Stimulated activated naive B cell treated with anti-CD40 and anti-IgM and Interleukin-4, amounts not matched to agents 10 μg/mL and 1 μg/mL and 100 μg/mL, for 72 hours (primary cell): ENCODE results near the gene SETD3.

Experiments used
- ATAC-seq, 2 donors: fragments of 150-1000 bp; cut with Tn5 transposase; replicated peaks; 2 replicates each; pipeline ENCODE4 v1.10.0; 2021; ENCODE audit warnings: moderate library complexity in 1 of 2
- DNase-seq: peaks from one replicate; pipeline ENCODE4 v3.0.0; 2021
- H3K27ac Mint-ChIP-seq: one replicate; pipeline ENCODE4 v1.8.0; 2022; ENCODE audit warnings: mild to moderate bottlenecking, mixed read lengths
- H3K27me3 Mint-ChIP-seq, 2 donors: one replicate each; pipeline ENCODE4 v1.8.0; 2022; ENCODE audit warnings: mixed read lengths in 2 of 2
- H3K36me3 Mint-ChIP-seq, 2 donors: one replicate each; pipeline ENCODE4 v1.8.0; 2022; ENCODE audit warnings: mixed read lengths in 2 of 2, mild to moderate bottlenecking in 1 of 2
- H3K4me1 Mint-ChIP-seq, 2 donors: one replicate each; pipeline ENCODE4 v1.8.0; 2022; ENCODE audit warnings: mixed read lengths in 2 of 2, mild to moderate bottlenecking in 1 of 2
- H3K4me3 Mint-ChIP-seq, 2 donors: one replicate each; pipeline ENCODE4 v1.8.0; 2022; ENCODE audit warnings: mild to moderate bottlenecking in 2 of 2, mixed read lengths in 2 of 2, moderate library complexity in 1 of 2
- H3K9me3 Mint-ChIP-seq, 2 donors: one replicate each; pipeline ENCODE4 v1.8.0; 2022; ENCODE audit warnings: mixed read lengths in 2 of 2, mild to moderate bottlenecking in 1 of 2

The SETD3 gene

DNA sequence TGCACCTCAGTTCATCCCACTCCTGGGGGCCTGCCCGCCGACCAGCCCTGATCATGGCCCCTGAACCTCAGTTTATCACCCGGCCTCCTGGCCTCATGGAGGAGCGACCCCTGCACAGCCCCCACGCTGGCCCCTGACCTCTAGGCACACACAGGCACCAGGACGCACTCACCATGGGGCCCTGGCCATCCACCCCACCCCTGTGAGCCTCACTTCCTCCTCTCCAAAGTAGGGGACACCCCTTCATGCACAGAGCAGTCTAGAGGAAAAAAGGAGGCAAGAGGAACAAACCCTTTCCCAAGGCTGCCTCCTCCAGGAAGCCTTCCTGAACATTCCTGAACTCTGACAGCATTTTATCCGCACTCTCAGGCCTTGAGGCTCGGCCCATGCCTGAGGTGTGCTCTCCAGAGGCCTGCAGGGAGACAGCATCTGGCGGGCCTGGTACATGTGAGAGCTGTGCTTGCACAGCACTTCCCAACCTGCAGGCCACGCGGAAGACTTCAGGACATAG, 40.0 kb upstream of the SETD3 start:
- Mint-ChIP-seq H3K36me3 (no peaks in the 10 kb centered on the region), H3K27ac (no peak overlapping the region), H3K9me3 (no peaks in the 10 kb centered on the region), H3K27me3 (no peaks in the 10 kb centered on the region), H3K4me3 (no peak overlapping the region), H3K4me1 (peaks cover 6 to 8% of the 10 kb centered on the region in 2 donors)
- DNase-seq (no peak), ATAC-seq (no peak)

DNA sequence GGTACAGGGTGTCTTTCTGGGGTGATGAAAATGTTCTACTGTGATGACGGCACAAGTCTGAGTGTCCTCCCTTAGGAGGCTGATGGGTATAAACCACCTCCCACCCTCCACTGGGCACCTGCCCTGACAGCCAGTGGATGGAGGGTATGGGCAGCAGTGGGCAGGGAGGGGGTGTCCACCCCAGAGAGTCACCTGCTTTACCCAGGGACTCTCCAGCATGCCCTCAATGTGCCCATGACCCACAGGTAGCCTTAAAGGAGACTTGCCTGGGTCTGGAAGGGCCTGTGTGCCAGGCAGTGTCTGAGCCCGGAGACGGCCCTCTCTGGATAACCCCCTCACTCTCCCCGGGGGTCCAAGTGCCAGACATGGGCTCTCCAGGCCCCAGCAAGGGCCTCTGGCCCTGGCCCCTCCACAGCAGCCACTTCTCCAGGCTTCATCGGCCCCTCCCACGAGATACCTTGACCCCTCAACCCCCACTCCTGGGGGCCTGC, 39.3 kb upstream of the SETD3 start:
- Mint-ChIP-seq H3K4me3 (no peak overlapping the region), H3K27ac (no peak overlapping the region), H3K9me3 (no peaks in the 10 kb centered on the region), H3K27me3 (no peaks in the 10 kb centered on the region), H3K4me1 (peaks cover 1 to 4% of the 10 kb centered on the region in 2 donors), H3K36me3 (no peaks in the 10 kb centered on the region)
- ATAC-seq (no peak), DNase-seq (no peak)

DNA sequence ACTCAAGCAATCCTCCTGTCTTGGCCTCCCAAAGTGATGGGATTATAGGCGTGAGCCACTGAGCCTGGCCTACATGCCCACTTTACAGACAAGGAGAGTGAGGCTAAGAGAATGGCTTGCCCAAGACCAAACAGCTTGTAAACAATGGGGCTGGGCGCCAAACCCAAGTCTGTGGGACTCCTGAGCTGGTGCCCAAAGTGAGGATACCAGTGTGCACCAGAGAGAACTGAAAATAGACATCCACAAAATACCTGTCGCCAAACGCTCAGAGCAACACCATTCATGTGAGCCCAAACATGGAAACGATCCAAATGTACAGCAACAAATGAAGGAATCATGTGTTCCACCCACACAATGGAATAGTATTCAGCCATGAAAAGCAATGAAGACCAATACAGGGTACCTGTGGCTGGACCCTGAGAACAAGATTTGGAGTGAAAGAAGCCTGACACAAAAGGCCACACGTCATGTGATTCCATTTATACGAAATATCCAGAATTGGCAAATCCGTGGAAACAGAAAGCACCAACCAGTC, 38.8 kb upstream of the SETD3 start:
- ATAC-seq (no peak), DNase-seq (no peak)
- H3K27me3 Mint-ChIP-seq = no peaks in the 10 kb centered on the region

DNA sequence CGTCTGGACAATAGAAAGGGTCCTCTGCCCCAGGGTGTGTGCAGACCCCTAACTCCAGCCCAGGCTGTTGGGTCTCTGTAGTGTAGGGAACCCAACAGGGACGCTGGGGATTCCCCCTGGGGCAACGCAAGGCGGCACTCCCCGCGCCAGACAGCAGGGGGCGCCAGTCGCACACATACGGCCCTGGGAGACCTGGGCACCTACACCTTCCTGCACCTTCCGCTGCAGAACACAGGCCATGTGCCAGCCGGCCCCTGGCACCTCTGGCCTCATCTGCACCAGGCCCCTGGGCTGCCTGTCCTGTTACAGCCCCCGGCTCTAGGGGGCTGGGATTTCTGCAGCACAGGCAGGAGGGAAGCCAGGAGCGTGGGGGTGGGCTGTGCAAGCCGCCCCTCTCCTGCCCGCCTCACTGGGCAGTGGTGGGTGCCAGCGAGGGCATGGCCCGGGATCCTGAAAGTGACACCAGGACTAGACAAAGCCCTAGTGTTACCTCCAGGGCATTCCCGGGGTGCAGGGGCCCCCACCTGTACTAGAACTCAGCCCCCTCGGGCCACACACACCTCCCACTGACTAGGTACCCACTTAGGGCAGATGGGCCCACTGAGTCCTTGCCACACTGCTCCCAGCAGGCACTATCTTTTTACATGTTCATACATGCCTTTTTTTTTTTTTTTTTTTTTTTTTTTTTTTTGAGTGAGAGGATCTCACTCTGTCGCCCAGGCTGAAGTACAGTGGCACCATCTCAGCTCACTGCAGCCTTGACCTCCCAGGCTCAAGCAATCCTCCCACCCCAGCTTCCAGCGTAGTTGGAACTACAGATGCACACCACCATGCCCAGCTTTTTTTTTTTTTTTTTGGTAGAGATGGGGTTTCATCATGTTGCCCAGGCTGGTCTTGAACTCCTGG, 38.0 kb upstream of the SETD3 start:
- DNase-seq (peak; percentile 74), ATAC-seq (peak; percentile 82 to 87)
- H3K4me3 Mint-ChIP-seq = no peak overlapping the region
- no peaks in the 10 kb centered on the region for H3K9me3 Mint-ChIP-seq
- peaks cover 2 to 6% of the 10 kb centered on the region in 2 donors for H3K4me1 Mint-ChIP-seq
- H3K36me3 Mint-ChIP-seq = peaks cover 0 to 5% of the 10 kb centered on the region in 2 donors
- no peak overlapping the region for H3K27ac Mint-ChIP-seq
- H3K27me3 Mint-ChIP-seq = no peaks in the 10 kb centered on the region

More for the DNA sequence above, 38.8 kb upstream of the SETD3 start:
- Mint-ChIP-seq H3K36me3 (peaks cover 0 to 2% of the 10 kb centered on the region in 2 donors), H3K4me3 (no peak overlapping the region), H3K4me1 (peaks cover 1 to 2% of the 10 kb centered on the region in 2 donors), H3K27ac (no peak overlapping the region), H3K9me3 (no peaks in the 10 kb centered on the region)

DNA sequence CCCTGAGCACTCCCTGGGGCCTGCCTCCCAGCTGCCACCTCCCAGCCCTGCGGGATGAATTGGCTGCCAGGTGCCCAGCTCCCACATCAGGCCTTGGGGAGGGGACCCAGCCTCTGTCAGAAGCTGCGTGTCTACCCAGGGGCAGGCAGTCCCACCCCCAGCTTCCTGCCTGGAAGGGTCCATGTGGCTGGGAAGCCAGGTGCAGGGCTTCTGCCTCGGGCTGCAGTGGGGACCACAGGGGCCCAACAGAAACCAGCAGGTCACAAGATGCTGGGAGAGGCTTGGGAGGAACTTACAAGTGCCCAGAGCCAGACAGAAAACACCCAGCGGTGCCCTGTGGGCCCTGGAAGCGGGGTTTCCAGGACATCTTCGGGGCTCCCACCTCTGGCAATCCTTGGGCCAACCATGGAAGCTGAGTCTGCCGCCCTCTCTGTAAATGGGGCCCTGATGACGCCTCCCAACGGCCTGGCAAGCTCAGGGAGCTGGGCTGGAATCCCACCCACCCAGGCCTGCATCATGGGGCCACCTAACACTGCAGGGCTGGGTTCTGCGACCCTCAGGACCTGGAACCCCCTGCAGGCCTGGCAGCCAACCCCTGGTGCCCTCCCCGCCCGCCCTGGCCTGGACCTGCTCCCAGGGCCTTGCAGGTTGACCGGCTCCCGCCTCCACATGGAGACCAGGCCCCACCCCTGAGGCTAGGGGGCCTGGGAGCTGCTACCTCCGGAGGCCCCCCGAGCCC, 37.2 kb upstream of the SETD3 start:
- peaks cover 2 to 6% of the 10 kb centered on the region in 2 donors for H3K4me1 Mint-ChIP-seq
- H3K9me3 Mint-ChIP-seq = no peaks in the 10 kb centered on the region
- H3K4me3 Mint-ChIP-seq = no peak overlapping the region
- no peak overlapping the region for H3K27ac Mint-ChIP-seq
- peaks cover 0 to 5% of the 10 kb centered on the region in 2 donors for H3K36me3 Mint-ChIP-seq
- no peaks in the 10 kb centered on the region for H3K27me3 Mint-ChIP-seq
- DNase-seq (no peak), ATAC-seq (peak in 1 of 2 donors; percentile 2)

DNA sequence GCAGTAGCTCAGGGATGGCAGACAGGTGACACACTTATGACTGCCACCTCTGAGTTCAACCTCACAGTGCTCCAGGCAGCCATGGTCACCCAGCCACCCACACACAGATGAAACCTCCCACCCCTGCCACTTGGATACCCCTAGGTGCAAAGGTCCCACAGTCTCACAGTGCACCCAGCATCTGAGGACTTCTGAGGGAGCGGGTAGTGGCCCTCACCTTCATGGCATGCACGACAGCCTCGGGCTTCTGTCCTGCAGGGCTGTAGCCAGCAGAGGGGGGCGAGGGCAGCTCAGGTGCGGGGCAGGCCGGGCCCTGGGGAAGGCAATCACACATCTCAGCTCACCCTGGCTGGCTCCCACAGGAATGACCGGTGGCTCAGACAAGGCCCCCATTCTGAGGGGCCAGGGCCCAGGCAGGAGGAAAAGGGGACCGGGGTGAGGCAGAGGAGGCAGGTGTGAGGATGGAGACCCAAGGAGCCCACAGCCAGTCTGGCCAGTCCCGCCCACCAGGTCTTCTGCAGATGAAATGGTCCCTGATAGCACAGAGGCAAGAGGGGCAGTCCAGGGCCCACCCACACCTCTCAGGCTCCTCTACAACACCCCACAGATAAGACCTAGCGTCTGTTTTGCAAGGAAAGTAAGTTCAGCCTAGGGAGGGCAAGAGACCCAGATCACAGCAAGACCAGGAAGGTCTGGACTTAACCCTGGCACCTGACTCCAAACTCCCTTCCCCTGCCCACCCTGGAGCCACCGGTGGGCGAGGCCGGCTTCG, 36.4 kb upstream of the SETD3 start:
- Mint-ChIP-seq H3K4me3 (no peak overlapping the region), H3K27ac (peak overlapping the region; percentile 22), H3K27me3 (no peaks in the 10 kb centered on the region), H3K4me1 (peaks cover 2 to 6% of the 10 kb centered on the region in 2 donors), H3K36me3 (peaks cover 0 to 6% of the 10 kb centered on the region in 2 donors), H3K9me3 (no peaks in the 10 kb centered on the region)
- DNase-seq (no peak), ATAC-seq (no peak)

DNA sequence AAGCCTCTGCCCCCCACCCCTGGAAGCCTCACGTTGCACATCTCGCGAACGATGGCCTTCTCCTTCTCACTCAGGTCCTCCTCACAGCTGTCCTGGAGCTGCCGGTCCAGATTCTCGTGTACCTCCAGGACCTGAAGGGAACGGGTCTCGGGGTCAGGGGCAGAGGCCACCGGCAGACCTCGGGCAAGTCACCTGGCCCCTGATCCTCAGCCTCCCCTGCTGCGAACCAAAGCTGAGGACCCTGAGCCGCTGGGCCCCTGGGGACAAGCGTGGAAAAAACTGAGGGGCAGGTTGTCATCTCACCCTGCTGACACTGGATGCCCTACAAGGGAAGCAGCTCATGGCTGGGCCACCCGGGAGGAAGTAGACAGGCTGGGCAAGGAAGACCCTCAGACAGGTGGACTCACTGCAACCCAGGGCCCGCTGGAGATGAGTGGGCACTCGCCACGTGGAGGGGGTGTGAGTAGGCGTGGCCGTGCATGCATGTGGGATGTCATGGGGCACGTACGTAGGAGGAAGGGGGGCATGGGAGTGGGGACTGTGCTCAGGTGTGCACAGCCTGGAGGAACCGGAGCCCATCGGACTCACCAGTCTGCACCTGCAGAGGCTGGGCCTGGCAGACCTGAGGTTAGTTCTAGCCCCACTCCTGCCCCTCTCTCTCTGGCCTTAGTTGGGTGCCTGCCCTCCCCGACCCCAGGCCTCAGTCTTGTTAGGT, 35.7 kb upstream of the SETD3 start:
- DNase-seq = no peak
- no peaks in the 10 kb centered on the region for H3K9me3 Mint-ChIP-seq
- ATAC-seq = no peak
- H3K36me3 Mint-ChIP-seq = peaks cover 0 to 8% of the 10 kb centered on the region in 2 donors
- peaks cover 2 to 6% of the 10 kb centered on the region in 2 donors for H3K4me1 Mint-ChIP-seq
- no peaks in the 10 kb centered on the region for H3K27me3 Mint-ChIP-seq
- no peak overlapping the region for H3K4me3 Mint-ChIP-seq
- peak overlapping the region; percentile 49 for H3K27ac Mint-ChIP-seq

DNA sequence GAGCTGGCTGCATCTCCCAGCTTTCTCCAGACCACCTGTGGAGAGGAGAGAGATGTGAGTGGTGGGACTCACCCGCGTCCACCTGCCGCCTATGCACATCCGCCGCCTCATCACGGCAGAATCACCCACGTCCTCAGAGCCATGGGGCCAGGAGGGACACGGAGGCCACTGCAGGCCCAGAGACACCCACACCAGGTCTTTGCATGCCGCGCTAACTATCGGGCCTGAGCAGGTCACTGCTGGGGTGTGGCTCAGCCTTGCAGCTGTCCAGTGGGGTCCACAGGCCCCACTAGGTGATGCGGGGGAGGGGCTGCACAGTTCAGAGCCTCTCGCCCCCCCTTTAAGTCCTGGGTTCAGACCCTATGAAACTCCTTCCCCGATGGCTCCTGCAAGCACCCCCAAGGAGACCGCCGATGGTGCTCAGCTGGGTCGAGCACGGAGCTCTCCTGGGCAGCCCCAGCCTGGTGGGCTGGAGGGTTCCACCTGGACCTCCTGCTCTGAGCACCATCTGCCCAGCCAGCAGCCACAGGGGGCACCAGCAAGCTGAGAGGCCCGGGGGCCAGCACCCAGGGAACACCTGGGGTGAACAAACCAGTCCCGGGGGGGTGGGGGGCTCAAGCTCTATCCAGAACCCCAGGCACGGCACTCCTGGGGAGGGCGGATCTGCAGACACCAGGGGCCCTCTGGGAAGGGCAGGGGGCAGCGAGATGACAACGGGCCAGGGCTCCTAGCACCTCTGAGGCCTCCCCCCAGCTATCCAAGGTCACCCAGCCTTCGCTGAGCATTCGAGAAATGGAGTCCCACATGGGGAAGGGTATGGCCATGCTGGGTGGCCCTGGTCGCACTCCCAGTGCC, 34.9 kb upstream of the SETD3 start:
- ATAC-seq (no peak), DNase-seq (no peak)
- Mint-ChIP-seq H3K4me1 (peaks cover 2 to 6% of the 10 kb centered on the region in 2 donors), H3K27ac (no peak overlapping the region), H3K9me3 (no peaks in the 10 kb centered on the region), H3K36me3 (peaks cover 0 to 8% of the 10 kb centered on the region in 2 donors), H3K4me3 (no peak overlapping the region), H3K27me3 (no peaks in the 10 kb centered on the region)

DNA sequence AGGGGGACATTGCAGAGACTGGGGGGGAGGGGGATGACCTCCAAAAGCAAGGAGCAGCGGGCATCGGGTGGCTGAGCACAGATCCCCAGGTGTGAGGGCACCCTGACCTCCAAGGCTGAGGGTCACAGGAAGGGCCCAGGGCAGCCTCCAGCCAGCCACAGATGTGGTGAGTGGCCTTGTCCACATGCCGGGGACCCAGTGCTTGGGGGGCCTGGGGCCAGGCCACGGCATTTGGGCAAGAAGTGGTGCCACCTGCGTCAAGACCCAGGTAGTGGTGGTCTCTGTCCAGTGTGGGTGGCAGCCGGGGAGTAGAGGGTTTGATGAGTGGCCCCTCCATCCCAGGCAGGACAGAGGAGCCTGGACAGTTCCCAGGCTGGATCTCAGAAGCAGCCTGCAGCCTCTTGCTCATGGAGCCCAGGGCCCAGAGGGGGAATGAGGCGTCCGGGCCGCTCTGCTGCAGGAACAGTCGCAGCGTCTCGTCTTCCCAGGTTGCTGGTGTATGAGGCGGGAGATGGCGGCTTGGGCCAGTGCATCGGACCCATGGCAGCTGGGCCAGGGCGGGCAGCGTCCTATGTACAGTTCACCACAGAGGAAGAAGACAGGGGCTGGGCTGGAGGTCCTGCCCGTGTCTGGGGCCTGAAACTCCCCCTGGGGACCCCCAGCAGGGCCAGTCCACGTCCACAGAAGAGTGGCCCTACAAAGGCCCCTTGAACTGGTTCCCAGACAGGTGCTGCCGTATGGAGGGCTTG, 34.1 kb upstream of the SETD3 start:
- DNase-seq (no peak), ATAC-seq (no peak)
- H3K4me3 Mint-ChIP-seq = no peak overlapping the region
- peak overlapping the region; percentile 26 for H3K27ac Mint-ChIP-seq
- no peaks in the 10 kb centered on the region for H3K27me3 Mint-ChIP-seq
- peaks cover under 1 to 8% of the 10 kb centered on the region in 2 donors for H3K36me3 Mint-ChIP-seq
- H3K9me3 Mint-ChIP-seq = no peaks in the 10 kb centered on the region
- peaks cover 2 to 6% of the 10 kb centered on the region in 2 donors for H3K4me1 Mint-ChIP-seq

DNA sequence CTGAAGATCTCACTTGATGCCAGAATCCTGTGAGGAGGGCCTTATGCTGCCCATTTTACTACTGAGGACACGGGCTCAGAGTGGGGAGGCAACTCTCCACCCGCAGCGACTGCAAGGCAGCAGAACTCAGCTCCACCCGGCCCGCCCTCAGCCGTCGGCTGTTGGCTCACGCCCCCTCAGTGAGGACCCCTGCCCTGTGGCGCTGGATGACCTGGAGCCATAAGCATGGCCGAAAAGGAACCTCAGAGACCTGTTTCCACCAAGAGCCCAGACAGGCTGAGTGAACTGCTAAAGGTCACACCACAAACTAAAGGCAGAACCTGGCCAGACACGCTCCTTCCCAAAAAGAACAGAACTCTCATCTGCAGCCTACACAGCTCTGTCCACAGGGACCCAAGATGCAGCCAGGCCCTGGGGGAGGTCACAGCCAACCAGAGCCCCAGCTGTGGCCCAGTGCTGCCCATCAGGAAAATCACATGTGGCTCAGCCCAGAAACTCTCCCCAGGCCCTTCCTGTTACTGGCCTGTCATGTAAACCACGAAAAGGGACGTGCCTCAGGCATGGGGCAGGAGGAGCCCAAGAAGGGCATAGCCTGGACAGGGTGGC, 33.4 kb upstream of the SETD3 start:
- DNase-seq (no peak), ATAC-seq (peak; percentile 10 to 22)
- Mint-ChIP-seq H3K4me3 (no peak overlapping the region), H3K4me1 (peaks cover 2 to 6% of the 10 kb centered on the region in 2 donors), H3K27ac (peak overlapping the region; percentile 26), H3K27me3 (no peaks in the 10 kb centered on the region), H3K36me3 (peaks cover 7 to 14% of the 10 kb centered on the region in 2 donors), H3K9me3 (no peaks in the 10 kb centered on the region)

DNA sequence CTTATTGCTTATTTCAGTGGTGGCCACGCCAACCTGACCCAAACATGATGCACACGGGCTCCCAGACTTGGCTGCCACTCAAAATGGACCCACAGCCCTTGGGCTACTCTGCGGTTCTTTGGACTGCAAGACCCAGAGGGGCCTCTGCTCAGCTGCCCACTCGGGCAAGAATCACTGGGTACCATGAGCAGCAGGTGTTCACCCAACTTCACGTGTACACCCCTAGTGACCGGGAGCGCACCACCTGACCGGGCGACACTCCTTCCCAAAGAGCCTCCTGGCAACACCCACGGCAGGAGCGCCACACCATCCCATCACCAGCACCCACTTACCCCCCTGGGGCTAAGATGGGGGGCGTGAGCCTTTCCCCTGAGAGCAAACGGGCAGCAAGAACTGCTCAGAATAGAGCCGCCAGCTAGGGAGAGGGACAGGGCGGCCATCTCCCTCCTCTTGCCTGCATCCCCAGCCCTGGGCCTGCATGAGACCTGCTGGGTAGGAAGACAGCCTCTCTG, 32.6 kb upstream of the SETD3 start:
- Mint-ChIP-seq H3K4me1 (peaks cover 2 to 6% of the 10 kb centered on the region in 2 donors), H3K27ac (no peak overlapping the region), H3K4me3 (no peak overlapping the region), H3K36me3 (peaks cover 15 to 21% of the 10 kb centered on the region in 2 donors), H3K9me3 (no peaks in the 10 kb centered on the region), H3K27me3 (no peaks in the 10 kb centered on the region)
- ATAC-seq = no peak
- DNase-seq = no peak
